Fibroblast of pulmonary artery (primary cell): Measurements from ENCODE around the gene PDE4D.

Source experiments
- DNase-seq: peaks from one replicate; pipeline ENCODE4 v3.0.0-alpha.2; 2010; ENCODE audit warnings: low read depth
- H3K4me3 ChIP-seq: replicated peaks from 2 replicates; pipeline ENCODE4 v1.5.1; 2011; ENCODE audit warnings: low read depth, mild to moderate bottlenecking, control low read depth, low read length, moderate library complexity
- CTCF ChIP-seq: IDR thresholded peaks from 2 replicates; pipeline ENCODE4 v1.5.1; 2011; ENCODE audit warnings: mild to moderate bottlenecking, control low read depth, low read length, inconsistent platforms; ENCODE audit errors: missing control alignments

Gene PDE4D

GRCh38 chr5:59104400-59105127 is 789.0 kb downstream of the PDE4D start:
- no peak for TF ChIP-seq CTCF
- peak; percentile 21 for DNase-seq
- no peak overlapping the region for H3K4me3 ChIP-seq

GRCh38 chr5:59103303-59103702 is 790.2 kb downstream of the PDE4D start:
- no peak for DNase-seq
- TF ChIP-seq CTCF: no peak
- no peak overlapping the region for H3K4me3 ChIP-seq

GRCh38 chr5:59102437-59102836 is 791.1 kb downstream of the PDE4D start:
- no peak overlapping the region for H3K4me3 ChIP-seq
- no peak for TF ChIP-seq CTCF
- no peak for DNase-seq

GRCh38 chr5:59100875-59101274 is 792.7 kb downstream of the PDE4D start:
- no peak for TF ChIP-seq CTCF
- H3K4me3 ChIP-seq: no peak overlapping the region
- DNase-seq: no peak

- DNase-seq: no peak
- TF ChIP-seq CTCF: no peak
- H3K4me3 ChIP-seq: no peak overlapping the region
Observed at GRCh38 chr5:59099995-59100345, 793.6 kb downstream of the PDE4D start.

GRCh38 chr5:59099270-59099994 is 794.1 kb downstream of the PDE4D start:
- peak; percentile 77 for DNase-seq
- no peak for TF ChIP-seq CTCF
- no peak overlapping the region for H3K4me3 ChIP-seq

GRCh38 chr5:59098743-59099142 is 794.8 kb downstream of the PDE4D start:
- TF ChIP-seq CTCF: no peak
- no peak overlapping the region for H3K4me3 ChIP-seq
- DNase-seq: no peak
